Measurements from ENCODE around the gene NFIX.
A peak's percentile ranks its signal among the peaks of the same experiment; 100 is the strongest.

Gene NFIX

DNA sequence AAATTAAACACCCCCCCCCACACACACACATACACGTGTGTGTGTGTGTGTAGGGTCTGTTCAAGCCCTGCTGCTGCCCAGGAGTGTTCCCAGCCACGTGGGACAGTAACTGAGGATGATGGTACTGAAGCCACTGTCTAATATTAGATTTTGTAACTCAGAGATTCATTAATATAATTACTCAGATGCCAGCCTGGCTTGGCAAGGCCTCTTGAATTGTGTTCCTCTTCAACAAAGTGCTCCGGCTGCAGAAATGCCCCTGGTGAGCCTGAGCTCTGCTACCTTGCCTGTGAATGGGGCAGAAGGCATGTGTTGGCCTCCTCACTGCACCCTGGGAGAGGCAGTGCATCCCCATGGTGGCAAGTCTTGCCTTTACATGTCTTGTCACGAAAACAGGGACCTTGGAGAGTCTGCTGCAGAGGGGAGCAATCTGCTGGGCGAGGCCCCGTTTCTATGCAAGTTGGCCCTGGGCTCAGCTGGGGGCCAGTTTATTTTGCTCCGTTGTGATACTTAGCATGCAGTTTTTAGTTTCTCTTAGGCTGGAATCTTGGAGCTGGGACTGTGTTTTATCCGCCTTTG, 44.0 kb downstream of the NFIX start:
- DNase-seq: no peak

DNA sequence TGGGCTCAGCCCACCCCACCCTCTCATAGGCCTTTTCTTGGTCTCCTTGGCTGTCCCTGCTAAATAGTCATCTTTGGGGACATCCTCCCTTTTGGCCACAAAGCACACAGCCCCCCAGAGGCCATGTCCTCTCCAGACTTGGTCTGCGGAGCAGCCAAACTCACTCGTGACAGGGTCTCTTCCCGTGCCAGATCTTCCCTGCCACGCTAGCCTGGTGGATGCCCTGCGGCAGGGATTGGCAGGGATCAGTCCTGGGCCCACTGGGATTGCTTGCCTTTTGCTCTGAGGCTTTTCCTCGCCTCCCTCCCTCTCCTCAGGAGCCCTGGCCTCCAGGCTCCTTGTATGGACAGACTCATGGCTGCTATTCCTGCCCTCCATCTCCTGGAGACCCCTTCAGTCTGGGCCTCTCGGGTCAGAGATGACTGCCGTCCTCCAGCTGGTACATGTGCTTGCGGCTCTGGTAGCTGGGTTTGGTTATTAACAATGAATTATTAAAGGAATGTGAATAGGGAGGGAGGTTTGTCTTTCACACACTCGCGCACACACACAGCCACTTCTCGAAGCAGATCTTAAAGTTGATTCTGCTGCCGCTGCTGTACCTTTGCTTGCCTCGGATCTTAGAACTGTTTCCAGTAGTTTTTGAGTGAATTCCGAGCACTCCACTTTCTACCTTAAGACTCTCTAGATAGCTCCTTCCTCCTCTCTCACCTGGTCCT, 45.1 kb downstream of the NFIX start:
- DNase-seq: no peak

DNA sequence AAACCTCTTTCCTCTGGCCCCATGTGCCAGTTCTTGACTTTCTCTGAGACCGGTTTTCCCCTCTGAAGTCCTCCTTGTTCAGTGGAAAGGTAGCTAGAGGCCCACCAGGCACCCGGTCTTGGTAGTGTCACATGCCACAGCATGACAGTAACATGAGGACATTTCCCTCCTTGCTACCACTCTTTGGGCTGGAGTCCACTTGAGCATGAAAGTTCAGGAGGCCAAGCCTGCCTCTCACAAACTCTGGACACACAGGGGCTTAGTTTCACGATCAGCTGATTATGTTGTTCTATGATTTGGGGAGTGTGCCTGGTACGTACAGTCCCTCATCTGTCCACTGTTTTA, 45.6 kb downstream of the NFIX start:
- DNase-seq: no peak

DNA sequence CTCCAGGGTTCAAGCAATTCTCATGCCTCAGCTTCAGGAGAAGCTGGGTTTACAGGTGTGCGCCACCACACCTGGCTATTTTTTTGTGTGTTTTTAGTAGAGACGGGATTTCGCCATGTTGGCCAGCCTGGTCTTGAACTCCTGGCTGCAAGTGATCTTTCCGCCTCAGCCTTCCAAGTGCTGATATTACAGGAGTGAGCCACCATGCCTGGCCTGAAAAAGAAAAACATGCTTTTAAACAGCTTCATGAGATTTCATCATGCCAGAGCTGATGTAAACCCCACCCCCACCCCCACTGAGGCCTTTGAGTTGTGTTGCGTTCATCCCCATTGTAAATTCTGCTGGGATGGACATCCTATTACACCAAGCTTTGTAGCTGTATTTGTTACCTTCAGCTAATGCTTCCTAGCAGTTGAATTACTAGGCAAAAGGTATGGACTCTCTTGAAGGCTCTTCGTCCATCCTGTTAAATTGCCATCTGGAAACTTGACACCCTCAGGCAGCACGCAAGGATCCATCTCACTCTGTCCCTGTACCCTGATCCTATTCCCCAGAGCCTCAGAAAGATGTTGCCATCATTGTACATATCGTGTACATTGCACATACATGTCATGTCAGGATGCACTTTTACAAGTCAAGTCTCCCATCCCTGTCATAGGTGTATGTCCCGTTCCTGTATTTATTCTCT, 47.3 kb downstream of the NFIX start:
- DNase-seq: no peak

DNA sequence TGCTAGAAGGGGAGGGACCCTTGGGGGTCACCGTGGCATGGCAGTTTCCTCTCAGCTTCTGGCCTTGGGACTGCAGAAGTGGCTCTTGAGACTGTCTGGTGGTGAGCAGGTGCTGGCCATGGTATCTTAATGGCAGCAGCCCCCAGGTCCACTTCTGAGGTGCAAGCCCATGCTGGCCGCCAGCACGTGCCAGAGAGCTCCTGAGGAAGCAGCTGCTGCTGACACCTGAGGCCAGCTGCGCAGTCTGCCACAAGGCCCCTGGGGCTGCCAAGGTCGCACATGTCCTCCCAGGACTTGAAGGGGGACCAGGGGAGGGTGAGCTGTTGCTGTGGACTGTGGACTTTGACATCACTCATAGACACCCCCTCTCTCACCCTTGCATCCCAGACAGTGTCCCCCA, 48.0 kb downstream of the NFIX start:
- DNase-seq: no peak

DNA sequence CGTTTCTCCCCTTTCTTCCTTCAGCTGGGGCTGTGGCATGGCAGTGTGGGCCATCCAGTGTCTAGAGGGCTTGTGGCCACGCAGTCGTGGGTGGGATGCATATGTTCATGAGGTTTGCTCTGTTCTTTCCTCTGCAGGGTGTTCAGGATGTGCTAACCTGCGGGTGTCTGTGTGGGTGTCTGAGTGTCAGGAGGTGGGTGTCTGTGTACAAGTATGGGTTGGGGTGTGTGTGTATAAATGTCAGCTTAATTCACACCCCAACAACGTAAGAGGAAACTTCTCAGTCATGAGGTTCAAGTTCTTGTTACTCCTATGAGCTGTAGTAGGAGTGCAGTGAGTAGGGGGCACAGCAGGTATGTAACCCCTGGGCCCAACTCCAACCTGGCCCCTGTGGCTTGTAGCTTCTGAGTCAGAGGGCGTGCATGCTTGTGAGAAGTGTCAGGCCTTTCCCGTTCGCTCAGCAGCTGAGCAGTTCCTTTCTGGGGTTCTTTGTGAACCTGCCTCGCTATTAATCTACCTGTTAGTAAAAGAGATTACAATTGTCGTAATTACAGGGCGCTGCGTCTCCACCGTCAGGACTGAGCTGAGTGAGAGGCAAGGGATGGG, 49.1 kb downstream of the NFIX start:
- DNase-seq: no peak

DNA sequence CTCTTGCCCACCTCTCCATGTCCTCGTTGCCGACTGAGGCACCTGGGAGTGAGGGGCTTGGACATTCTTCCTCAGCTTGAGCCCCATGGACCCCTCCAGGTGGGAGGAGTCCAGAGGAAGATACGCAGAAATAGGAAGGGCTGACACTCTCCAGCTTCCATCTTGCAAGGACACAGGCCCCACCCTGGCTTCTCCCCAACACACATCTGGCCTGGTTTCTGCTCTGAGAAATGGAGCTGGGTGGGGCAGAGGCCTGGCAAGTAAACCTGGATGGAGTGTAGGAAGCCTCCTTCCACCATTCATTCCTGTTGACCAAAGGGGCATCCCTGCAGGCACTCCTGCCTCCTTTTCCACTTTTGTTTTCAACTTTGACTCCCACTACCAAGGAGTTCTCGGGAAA, 50.5 kb downstream of the NFIX start:
- DNase-seq: no peak

DNA sequence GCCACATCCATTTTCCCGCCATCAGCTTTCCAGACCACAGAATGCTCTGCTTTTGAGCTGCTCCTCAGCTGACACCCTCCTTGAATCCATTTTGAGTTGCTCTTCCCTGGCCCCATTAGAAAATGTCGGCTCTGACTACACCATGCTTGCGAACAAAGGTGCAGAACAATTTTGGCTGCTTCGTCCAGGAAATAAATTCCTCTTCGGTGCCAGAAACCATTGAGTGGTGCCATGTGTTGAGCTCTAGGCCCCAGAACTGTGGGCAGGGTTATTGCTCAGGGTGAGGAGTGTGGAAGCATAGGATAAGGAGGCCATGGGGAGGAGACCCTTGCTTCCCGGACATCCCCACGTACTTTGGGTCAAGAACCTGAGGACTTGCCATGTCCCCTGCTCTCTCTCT, 52.1 kb downstream of the NFIX start:
- no peak for DNase-seq

DNA sequence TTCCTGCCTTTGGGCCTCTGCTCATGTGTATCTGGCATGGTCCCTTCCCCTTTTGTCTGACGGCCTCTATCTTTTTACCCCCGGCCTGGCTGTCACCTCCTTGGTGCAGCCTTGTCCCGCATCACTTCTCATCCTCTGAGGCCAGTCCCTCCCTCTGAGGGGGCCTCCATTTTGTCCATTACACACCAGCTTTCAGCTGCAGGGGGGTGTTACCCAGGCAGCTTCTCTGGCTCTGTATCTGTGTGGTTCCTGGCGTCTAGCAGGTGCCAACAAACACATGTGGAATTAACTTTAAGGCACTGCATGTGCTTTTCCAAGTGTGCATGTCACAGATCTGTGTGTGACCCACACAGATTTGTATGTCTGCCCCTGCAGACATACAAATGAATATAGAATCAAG, 55.0 kb downstream of the NFIX start:
- DNase-seq: no peak

DNA sequence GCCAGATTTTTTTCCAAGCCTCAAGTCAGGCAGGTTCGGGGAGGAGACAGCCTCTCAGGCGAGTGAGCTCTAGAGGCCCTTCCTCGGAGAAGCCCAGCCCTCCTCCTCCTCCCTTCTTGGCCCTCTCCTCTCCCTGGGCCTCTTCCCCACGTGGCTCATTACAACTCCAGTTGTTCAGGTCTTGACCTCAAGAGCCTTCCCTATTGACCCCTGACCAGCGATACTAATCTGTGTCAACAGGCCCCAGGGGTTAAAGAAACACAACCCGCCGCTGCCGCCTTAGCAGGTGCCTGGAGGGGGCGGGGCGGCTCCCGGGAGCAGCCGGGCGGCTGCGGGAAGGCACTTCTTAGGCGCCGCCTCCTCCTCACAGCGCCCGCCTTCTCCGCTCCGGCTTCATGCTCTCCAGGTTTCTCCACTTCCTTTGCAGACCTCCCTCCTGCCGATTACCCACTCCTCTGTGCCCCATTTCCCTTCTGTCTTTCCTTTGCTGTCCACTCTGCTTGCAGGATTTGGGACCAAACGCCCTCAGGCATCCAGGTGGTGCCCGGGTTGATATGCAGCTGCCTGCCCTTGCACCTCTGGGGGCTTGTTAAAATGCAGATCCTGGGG, 56.4 kb downstream of the NFIX start:
- peak in 2 of 3 donors; percentile 26 to 62 for DNase-seq

DNA sequence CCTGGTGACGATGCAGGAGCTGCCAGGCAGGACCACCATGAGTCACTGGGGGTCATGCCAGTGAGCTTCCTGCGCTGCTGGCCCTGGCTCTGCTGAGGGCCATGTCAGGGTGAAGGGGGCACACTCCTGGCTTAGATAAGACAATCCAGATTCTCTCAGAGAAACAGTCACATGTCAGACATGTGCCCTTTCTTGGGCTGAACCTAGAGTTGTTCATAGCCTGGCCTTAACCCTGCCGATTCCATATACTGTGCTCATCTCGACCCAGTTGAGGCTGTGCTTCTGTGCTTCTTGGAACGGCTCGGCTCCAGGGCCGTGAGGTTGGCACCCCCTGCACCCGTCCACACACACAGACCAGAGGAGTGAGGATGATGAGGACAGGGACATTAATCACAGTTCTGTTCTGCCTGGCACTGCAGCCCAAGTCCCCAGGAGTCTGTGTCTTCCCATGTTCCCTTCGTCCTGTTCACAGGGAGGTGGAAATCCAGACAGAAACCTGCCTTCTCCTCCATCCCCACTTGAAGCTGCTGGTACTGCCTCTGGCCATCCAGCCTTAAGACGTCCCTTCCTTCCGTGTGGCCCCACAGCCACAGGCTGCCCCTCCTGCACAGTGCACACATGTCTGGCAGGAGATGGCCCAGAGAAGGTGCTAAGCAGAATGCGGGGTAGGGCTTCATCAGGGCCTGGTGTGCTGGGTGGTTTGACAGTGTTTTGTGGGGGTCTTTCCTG, 57.3 kb downstream of the NFIX start:
- no peak for DNase-seq

DNA sequence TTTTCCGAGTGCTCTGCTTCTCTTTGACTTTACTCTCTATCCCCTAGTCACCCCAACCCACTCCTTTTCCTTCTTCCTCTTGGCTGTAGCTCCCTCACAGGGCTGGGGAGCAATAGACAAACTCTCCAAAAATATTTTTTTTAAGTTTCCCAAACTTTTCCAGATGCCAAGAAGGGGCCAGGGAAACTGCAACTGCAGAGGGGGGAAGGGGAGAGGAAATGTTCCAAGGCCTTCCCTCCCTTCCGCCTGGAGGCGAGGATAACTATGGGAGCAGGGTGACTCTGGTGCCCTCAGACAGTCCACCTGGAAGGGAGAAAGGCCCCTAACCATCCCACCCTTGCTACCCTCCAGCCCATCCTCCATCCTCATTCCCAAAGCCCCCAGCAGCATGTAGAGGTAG, 58.0 kb downstream of the NFIX start:
- no peak for DNase-seq

DNA sequence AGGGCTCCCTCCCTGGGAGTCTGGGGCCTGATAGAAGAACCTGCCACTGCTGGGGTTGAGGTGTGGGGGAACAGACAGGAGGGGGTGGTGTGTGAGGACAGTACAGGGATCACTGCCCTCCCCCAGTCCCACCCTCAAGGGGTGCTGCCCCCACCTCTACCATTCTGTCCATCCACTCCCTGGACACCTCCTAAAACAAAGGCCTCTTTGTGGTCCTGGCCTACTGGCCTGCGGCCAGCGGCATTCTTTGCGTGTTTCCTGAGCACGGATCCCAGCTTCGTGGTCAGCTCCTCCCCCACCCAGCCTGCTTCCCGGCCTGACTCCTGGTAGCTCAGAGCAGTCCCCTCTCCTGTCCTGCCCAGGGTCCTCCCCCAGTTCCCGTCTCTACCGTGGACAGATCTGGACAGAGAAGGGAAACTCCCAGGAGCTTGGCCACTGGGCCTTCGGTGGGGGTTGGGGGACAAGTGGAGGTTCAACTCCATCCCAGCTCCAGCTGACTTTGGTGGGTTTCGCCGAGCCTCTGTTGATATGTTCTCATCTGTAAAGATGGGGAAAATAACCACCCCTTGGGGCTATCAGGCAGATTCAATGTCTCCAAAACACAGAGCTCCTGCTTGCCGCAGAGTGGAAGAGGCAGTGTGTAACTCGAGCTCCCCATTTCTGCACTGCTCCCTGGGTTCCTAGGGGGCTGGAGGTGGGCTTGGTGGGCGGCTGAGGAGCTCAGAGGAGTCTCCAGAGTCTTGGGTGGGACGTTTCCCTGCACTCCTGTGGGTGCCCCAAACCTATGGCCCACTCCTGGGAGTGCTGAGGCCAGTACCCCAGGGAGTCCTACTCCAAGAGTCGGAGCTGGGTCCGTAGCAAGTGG, 58.7 kb downstream of the NFIX start:
- no peak for DNase-seq

DNA sequence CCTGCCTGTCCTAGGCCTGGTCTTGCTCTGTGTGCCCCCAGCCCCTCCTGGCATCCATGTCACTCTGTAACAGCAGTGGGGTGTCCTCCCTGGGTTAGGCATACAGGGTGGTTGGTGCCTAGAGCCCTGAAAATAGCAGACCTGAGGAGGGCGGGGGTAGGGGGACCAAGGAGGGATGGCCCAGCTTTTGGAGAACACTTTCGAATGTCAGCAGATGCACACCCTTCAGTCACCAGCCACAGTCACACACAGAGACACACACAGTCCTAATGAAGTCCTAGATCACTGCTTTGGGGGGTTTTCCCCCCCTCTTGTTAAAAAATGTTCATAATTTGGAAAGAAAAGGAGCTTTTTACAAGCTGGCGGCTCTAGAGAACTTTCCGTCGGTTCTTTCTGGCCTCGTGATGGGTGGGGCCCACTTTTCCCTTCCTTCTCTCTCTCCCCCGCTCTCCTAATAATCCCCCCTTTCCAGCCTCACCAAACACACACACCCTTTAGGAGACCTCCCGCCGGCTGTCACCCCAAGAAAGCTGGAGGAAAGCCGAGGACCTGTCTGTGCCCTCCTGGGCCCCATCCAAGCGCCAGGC, 59.4 kb downstream of the NFIX start:
- DNase-seq: no peak

DNA sequence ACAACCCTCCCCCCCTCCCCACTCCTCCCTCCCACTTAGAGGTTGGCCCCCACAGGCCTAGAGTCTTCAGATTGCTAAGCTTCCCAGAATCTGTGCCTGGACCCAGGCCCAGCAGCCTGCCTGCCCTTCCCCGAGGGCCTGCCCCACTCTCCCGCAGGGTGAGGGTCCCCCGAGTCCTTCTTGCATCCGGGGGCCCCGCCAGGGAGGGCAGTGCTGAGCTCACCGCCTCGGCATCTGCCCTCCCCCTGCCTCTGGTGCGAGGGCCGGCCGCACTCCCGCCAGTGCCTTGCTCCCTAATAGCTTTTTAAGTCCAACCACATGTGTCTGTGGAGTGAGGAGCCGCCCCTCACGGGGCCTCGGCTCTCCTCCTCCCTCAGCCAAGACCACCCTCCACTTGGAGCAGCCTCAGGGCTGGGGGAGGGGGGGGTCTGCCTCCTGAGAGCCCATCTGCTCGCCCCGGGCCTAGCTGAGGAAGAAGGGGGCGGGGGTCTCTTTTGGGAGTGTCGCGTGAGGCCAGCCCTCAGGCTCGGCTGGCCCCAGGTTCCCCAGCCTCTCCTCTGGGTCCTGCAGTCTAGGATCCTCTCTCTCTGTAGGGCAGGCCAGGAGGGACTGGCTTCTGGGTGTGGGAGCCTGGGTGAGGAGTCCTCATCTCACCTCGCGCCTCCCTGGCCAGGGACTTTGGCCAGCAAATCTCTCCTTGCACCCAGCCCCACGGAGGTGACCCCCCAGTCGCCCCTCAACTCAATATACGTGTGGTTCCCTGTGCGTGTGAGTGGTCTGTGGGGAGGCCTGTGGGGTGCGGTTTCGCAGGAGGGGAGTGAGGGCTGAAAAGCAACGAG, 60.2 kb downstream of the NFIX start:
- no peak for DNase-seq

DNA sequence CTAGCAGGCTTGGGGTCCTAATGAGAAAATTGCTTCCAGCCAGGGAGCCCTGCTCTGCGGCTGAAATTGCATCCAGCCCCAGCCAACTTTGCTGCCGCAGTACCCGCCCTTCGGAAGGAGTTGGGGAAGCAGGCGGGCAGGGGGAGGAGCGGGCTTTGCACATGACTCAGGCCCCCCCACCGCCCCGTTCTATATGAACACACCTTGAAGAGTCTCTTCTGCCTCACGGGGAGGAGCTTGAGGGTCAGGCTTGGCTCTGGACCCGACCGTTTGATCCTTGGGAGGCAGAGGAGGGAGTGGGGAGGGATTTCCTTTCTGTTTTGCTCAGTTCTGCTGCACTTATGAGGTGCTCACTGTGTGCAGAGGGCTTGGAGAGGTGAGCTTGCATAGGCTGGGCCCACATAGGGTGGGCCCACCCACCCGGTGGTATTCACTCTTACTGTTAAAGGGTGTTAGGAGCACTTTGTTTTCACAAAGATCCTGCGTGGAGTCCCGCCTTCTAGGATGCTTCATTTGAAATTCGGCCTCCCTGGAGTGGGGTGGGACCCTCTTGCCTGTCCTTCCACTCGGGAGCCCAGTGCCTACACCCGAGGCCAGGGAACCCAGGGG, 60.9 kb downstream of the NFIX start:
- no peak for DNase-seq

DNA sequence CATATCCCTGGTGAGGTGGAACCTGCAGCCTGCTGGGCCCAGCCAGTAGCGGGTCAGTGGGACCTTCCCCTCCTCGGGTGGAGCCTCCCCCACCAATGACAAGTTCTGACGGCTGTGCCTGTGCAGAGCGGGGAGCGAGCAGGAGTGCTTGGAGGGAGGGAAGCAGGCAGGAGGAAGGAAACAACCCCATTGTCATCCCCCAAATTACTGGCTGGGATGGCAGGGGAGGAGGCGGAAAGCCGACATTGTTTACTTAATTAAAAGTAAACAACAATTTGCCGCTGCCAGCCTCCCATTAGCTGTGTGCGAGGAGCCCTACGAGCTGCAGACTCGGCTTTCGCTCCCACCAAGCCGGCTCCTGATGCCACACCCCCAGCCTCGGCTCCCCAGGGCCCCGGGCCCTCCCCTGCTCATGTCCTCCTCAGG, 61.9 kb downstream of the NFIX start:
- DNase-seq: no peak

DNA sequence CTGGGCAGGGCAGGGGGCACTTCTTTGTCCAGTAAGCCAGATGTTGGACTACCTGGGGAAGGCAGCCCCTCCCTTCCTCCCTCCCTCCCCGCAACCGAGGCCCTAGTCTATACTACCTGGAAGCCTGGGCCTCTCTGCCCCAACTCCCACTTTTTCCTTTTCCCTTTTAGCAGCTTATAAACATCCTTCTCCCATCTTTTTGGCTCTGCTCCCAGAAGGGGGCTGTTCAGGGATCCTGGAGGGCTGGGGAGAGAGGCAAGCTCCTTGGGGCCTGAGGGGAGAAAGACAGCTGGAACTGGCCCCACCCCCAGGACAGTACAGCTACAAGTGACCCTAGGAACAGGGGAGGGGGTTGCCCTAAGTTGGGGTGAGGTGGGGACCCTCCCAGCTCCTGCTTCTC, 62.5 kb downstream of the NFIX start:
- no peak for DNase-seq

DNA sequence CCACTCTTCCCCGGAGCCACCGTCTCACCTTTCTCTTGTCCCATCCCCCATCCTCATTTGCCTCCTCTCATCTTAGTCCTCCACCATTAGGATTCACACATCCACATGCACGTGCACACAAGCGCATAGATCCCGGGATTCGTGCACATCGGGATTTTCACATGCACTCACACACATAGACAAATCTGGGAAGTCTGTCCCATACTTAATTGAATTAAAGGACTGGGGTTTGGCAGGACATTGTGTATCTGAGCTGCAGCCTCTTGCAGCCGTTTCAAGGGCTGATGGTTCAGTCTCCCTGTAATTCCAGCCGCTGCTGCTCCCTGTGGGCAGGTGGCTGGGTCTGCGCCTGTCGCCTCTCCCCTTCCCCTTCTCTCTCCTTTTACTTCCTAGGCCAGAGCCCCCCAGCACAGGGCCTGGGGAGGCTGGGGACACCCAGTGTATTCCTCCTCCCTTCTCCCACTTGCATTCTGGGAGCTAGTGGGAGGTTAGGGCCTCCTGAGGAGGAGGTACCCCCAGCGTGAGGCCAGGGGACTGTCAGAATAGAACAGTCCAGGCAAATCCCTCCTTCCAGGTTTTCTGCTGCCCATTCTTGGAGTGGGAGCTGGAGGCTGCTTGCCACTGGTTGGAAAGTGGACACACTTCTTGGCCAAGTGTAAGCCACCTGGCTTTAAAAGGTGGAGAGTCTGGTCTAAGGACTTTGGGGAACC, 63.8 kb downstream of the NFIX start:
- DNase-seq: no peak
